ENCODE measurements around the gene PHACTR3. TPM values are rescaled to one million over a fixed set of nuclear protein-coding genes. Genes with fewer than 3 reads are reported as not detected.
A peak's percentile ranks its signal among the peaks of the same experiment; 100 is the strongest.

PHACTR3 gene
- polyA plus RNA-seq, 5 donors = 3.4 to 6.3 (median 5.7) TPM

GRCh38 chr20:59645271-59645670, 40.9 kb downstream of the PHACTR3 start:
- DNase-seq = no peak

GRCh38 chr20:59645761-59646171, 41.4 kb downstream of the PHACTR3 start:
- DNase-seq = no peak

- DNase-seq = no peak
Observed at GRCh38 chr20:59646487-59646886, 42.1 kb downstream of the PHACTR3 start.

- DNase-seq = no peak
Observed at GRCh38 chr20:59647271-59647670, 42.9 kb downstream of the PHACTR3 start.

- DNase-seq = no peak
Observed at GRCh38 chr20:59648466-59649070, 44.2 kb downstream of the PHACTR3 start.

- DNase-seq = no peak
Observed at GRCh38 chr20:59650418-59650817, 46.1 kb downstream of the PHACTR3 start.

GRCh38 chr20:59652381-59652780, 48.0 kb downstream of the PHACTR3 start:
- DNase-seq = no peak

- no peak for DNase-seq
Observed at GRCh38 chr20:59656417-59656816, 52.1 kb downstream of the PHACTR3 start.

- no peak for DNase-seq
Observed at GRCh38 chr20:59657459-59658046, 53.2 kb downstream of the PHACTR3 start.

GRCh38 chr20:59660471-59660870, 56.1 kb downstream of the PHACTR3 start:
- DNase-seq = peak; percentile 76 to 84

- no peak for DNase-seq
Observed at GRCh38 chr20:59661153-59661552, 56.8 kb downstream of the PHACTR3 start.

GRCh38 chr20:59661621-59662020, 57.3 kb downstream of the PHACTR3 start:
- no peak for DNase-seq

GRCh38 chr20:59662161-59662560, 57.8 kb downstream of the PHACTR3 start:
- DNase-seq = no peak

GRCh38 chr20:59662856-59663512, 58.6 kb downstream of the PHACTR3 start:
- DNase-seq = no peak

GRCh38 chr20:59663513-59664060, 59.2 kb downstream of the PHACTR3 start:
- peak; percentile 25 to 46 for DNase-seq

GRCh38 chr20:59664421-59664941, 60.1 kb downstream of the PHACTR3 start:
- no peak for DNase-seq

- no peak for DNase-seq
Observed at GRCh38 chr20:59665656-59666555, 61.6 kb downstream of the PHACTR3 start.

GRCh38 chr20:59666586-59666985, 62.2 kb downstream of the PHACTR3 start:
- DNase-seq = no peak

GRCh38 chr20:59667131-59667530, 62.8 kb downstream of the PHACTR3 start:
- DNase-seq = no peak

- DNase-seq = no peak
Observed at GRCh38 chr20:59667981-59668515, 63.7 kb downstream of the PHACTR3 start.
